OCI-LY1 (cell line): ENCODE measurements around the gene HCK.

Source experiments
- H2AFZ ChIP-seq: fragments of 200-600 bp; sonication (generic), shearing (Covaris generic); 2 replicates; pipeline ENCODE4 v1.6.0; 2014; ENCODE audit warnings: antibody characterized with exemption, mild to moderate bottlenecking, low read length
- H3F3A ChIP-seq: fragments of 200-600 bp; sonication (generic), shearing (Covaris generic); 2 replicates; pipeline ENCODE4 v1.6.0; 2014; ENCODE audit warnings: mild to moderate bottlenecking, antibody characterized with exemption, low read length, moderate library complexity; ENCODE audit not compliant: insufficient read depth
- H3K27ac ChIP-seq: fragments of 200-600 bp; sonication (generic); 2 replicates; pipeline ENCODE4 v1.5.1; 2014; ENCODE audit warnings: low read length, mixed run types, mild to moderate bottlenecking, low read depth; ENCODE audit not compliant: poor library complexity, severe bottlenecking
- H3K27me3 ChIP-seq: fragments of 200-600 bp; sonication (generic); 2 replicates; pipeline ENCODE4 v1.6.0; 2014; ENCODE audit warnings: antibody characterized with exemption, mild to moderate bottlenecking, low read length, moderate library complexity; ENCODE audit not compliant: insufficient read depth
- H3K36me3 ChIP-seq: fragments of 200-600 bp; sonication (generic); 2 replicates; pipeline ENCODE4 v1.6.1; 2014; ENCODE audit warnings: mild to moderate bottlenecking, antibody characterized with exemption, low read length, moderate library complexity, mixed read lengths; ENCODE audit not compliant: insufficient read depth
- H3K4me1 ChIP-seq: fragments of 200-600 bp; sonication (generic); 2 replicates; pipeline ENCODE4 v1.5.1; 2014; ENCODE audit warnings: mild to moderate bottlenecking, low read length, moderate library complexity; ENCODE audit not compliant: insufficient read depth, severe bottlenecking
- H3K4me2 ChIP-seq: fragments of 200-600 bp; sonication (generic), shearing (Covaris generic); 2 replicates; pipeline ENCODE4 v1.6.1; 2014; ENCODE audit warnings: low read length
- H3K4me3 ChIP-seq: fragments of 200-600 bp; sonication (generic); 2 replicates; pipeline ENCODE4 v1.5.1; 2014; ENCODE audit warnings: low read length, low read depth, mild to moderate bottlenecking, mixed read lengths; ENCODE audit not compliant: poor library complexity, severe bottlenecking
- H3K79me2 ChIP-seq: fragments of 200-600 bp; shearing (Covaris generic); 2 replicates; pipeline ENCODE4 v1.6.1; 2016; ENCODE audit warnings: mixed run types, low read length, mixed read lengths; ENCODE audit not compliant: insufficient read depth
- H3K9ac ChIP-seq: fragments of 200-600 bp; sonication (generic), shearing (Covaris generic); 2 replicates; pipeline ENCODE4 v1.6.1; 2014; ENCODE audit warnings: mild to moderate bottlenecking, low read length, mixed read lengths
- H3K9me2 ChIP-seq: fragments of 200-600 bp; sonication (generic), shearing (Covaris generic); 2 replicates; pipeline ENCODE4 v1.6.1; 2014; ENCODE audit warnings: low read depth, mild to moderate bottlenecking, low read length, mixed read lengths
- H3K9me3 ChIP-seq: fragments of 200-600 bp; shearing (Covaris generic); 2 replicates; pipeline ENCODE4 v1.6.1; 2014; ENCODE audit warnings: low read length, mixed read lengths
- H4K20me1 ChIP-seq: fragments of 200-600 bp; sonication (generic), shearing (Covaris generic); 2 replicates; pipeline ENCODE4 v1.6.0; 2016; ENCODE audit warnings: mild to moderate bottlenecking, low read length; ENCODE audit not compliant: insufficient read depth
- CTCF ChIP-seq: fragments of 200-600 bp; sonication (generic), shearing (Covaris generic); IDR thresholded peaks from 2 replicates; pipeline ENCODE4 v1.5.1; 2017; ENCODE audit warnings: mild to moderate bottlenecking, antibody characterized with exemption, low read length, moderate library complexity, mixed read lengths
- EZH2 ChIP-seq: fragments of 200-600 bp; sonication (generic), shearing (Covaris generic); IDR thresholded peaks from 2 replicates; pipeline ENCODE4 v1.8.0; 2017; ENCODE audit warnings: borderline replicate concordance, mixed run types, mild to moderate bottlenecking, antibody characterized with exemption, low read length, moderate library complexity, mixed read lengths

The HCK gene

GRCh38 chr20:32056708-32057483 is 4.9 kb downstream of the HCK start:
- no peaks in the 10 kb centered on the region for H4K20me1 ChIP-seq
- H3K27me3 ChIP-seq = peaks cover 20% of the 10 kb centered on the region
- H3K4me2 ChIP-seq = no peak overlapping the region
- H2AFZ ChIP-seq = no peak overlapping the region
- no peak overlapping the region for H3K4me3 ChIP-seq
- H3K36me3 ChIP-seq = no peaks in the 10 kb centered on the region
- no peaks in the 10 kb centered on the region for H3K79me2 ChIP-seq
- no peaks in the 10 kb centered on the region for H3K9me2 ChIP-seq
- TF ChIP-seq EZH2 = no peak
- no peak for TF ChIP-seq CTCF
- no peaks in the 10 kb centered on the region for H3F3A ChIP-seq
- no peaks in the 10 kb centered on the region for H3K9me3 ChIP-seq
- no peak overlapping the region for H3K9ac ChIP-seq
- H3K4me1 ChIP-seq = peaks cover 4% of the 10 kb centered on the region
- H3K27ac ChIP-seq = no peak overlapping the region

GRCh38 chr20:32057656-32058184 is 5.7 kb downstream of the HCK start:
- no peaks in the 10 kb centered on the region for H4K20me1 ChIP-seq
- no peaks in the 10 kb centered on the region for H3K9me3 ChIP-seq
- H3K4me2 ChIP-seq = no peak overlapping the region
- H3K4me3 ChIP-seq = no peak overlapping the region
- no peaks in the 10 kb centered on the region for H3K36me3 ChIP-seq
- H3K4me1 ChIP-seq = no peaks in the 10 kb centered on the region
- no peak overlapping the region for H3K27ac ChIP-seq
- no peaks in the 10 kb centered on the region for H3K79me2 ChIP-seq
- no peaks in the 10 kb centered on the region for H3K9me2 ChIP-seq
- no peak for TF ChIP-seq EZH2
- TF ChIP-seq CTCF = no peak
- no peak overlapping the region for H2AFZ ChIP-seq
- H3F3A ChIP-seq = no peaks in the 10 kb centered on the region
- H3K9ac ChIP-seq = no peak overlapping the region
- H3K27me3 ChIP-seq = peaks cover 15% of the 10 kb centered on the region

GRCh38 chr20:32059189-32059588 is 7.1 kb downstream of the HCK start:
- H3K27me3 ChIP-seq = peaks cover 15% of the 10 kb centered on the region

More at GRCh38 chr20:32059189-32059588, 7.1 kb downstream of the HCK start:
- Histone ChIP-seq H2AFZ (no peak overlapping the region), H3K9me3 (no peaks in the 10 kb centered on the region), H3K4me2 (no peak overlapping the region), H4K20me1 (no peaks in the 10 kb centered on the region), H3K4me1 (no peaks in the 10 kb centered on the region), H3K27ac (no peak overlapping the region), H3K79me2 (no peaks in the 10 kb centered on the region), H3F3A (no peaks in the 10 kb centered on the region), H3K4me3 (no peak overlapping the region), H3K9me2 (no peaks in the 10 kb centered on the region), H3K36me3 (no peaks in the 10 kb centered on the region), H3K9ac (no peak overlapping the region)
- no peak for TF ChIP-seq CTCF
- no peak for TF ChIP-seq EZH2
